Measurements from ENCODE around the gene RREB1. TPM values are rescaled to one million over a fixed set of nuclear protein-coding genes. Genes with fewer than 3 reads are reported as not detected.

The RREB1 gene
- total RNA-seq, 1 experiment from 2014 or later: 30.7 TPM

DNA sequence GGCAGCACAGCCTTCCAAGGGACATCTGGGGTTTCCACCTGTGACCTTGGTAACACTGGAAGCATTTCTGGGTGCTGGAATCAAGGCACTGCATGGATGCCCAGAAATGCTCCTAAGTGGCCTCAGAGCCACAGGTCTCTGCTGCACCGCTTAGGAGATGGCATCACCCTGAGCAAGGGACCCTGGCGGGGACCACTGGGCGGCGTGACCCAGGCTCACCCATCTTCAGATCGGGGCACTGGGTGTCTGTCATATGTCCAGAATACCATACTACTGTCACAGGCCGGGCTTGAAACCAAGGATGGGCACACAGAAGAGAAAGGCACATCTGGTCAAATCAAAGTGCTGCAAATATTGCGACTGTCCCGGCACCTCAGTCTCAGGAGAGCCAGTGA, 159.3 kb downstream of the RREB1 start:
- intact Hi-C loops (cut with micrococcal nuclease; ENCODE audit: unreplicated experiment) (no loop called here), in situ Hi-C loops (cut with HindIII; ENCODE audit: low pct_unique_long_range_greater_than_20kb, low sequenced_read_pairs) (no loop called here)
- DNase-seq (ENCODE audit: low read depth, low spot score): no peak
- POLR2A ChIA-PET: no interaction called here
- ATAC-seq: peak; percentile 31; the same call in 1 of the 2 replicates
- Histone ChIP-seq H3K9me3 (ENCODE audit: control insufficient read depth, insufficient read depth, low read depth, low read length) (no peaks in the 10 kb centered on the region), H3K4me3 (ENCODE audit: low read depth in 2 of 2, low read length in 2 of 2) (no peak overlapping the region), H3K27me3 (ENCODE audit: control insufficient read depth, insufficient read depth, low read length) (no peaks in the 10 kb centered on the region), H3K27ac (ENCODE audit: low read length) (no peak overlapping the region), H3K36me3 (ENCODE audit: control insufficient read depth, insufficient read depth, low read length) (no peaks in the 10 kb centered on the region), H3K4me1 (ENCODE audit: control insufficient read depth, insufficient read depth, low read length) (no peaks in the 10 kb centered on the region)
- CTCF ChIA-PET: no interaction called here
- BruUV-seq (replicated peaks): no TSS peak
- TF ChIP-seq, protein P1, sequence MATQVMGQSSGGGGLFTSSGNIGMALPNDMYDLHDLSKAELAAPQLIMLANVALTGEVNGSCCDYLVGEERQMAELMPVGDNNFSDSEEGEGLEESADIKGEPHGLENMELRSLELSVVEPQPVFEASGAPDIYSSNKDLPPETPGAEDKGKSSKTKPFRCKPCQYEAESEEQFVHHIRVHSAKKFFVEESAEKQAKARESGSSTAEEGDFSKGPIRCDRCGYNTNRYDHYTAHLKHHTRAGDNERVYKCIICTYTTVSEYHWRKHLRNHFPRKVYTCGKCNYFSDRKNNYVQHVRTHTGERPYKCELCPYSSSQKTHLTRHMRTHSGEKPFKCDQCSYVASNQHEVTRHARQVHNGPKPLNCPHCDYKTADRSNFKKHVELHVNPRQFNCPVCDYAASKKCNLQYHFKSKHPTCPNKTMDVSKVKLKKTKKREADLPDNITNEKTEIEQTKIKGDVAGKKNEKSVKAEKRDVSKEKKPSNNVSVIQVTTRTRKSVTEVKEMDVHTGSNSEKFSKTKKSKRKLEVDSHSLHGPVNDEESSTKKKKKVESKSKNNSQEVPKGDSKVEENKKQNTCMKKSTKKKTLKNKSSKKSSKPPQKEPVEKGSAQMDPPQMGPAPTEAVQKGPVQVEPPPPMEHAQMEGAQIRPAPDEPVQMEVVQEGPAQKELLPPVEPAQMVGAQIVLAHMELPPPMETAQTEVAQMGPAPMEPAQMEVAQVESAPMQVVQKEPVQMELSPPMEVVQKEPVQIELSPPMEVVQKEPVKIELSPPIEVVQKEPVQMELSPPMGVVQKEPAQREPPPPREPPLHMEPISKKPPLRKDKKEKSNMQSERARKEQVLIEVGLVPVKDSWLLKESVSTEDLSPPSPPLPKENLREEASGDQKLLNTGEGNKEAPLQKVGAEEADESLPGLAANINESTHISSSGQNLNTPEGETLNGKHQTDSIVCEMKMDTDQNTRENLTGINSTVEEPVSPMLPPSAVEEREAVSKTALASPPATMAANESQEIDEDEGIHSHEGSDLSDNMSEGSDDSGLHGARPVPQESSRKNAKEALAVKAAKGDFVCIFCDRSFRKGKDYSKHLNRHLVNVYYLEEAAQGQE (IDR thresholded peaks at IDR 0.05; ENCODE audit: insufficient read depth in 1 of 2, low read depth in 2 of 2, low read length in 1 of 2): no peak
- TF ChIP-seq TCF7L2 (IDR thresholded peaks at IDR 0.05; ENCODE audit: low read depth, low read length): no peak
- TF ChIP-seq, protein P2, sequence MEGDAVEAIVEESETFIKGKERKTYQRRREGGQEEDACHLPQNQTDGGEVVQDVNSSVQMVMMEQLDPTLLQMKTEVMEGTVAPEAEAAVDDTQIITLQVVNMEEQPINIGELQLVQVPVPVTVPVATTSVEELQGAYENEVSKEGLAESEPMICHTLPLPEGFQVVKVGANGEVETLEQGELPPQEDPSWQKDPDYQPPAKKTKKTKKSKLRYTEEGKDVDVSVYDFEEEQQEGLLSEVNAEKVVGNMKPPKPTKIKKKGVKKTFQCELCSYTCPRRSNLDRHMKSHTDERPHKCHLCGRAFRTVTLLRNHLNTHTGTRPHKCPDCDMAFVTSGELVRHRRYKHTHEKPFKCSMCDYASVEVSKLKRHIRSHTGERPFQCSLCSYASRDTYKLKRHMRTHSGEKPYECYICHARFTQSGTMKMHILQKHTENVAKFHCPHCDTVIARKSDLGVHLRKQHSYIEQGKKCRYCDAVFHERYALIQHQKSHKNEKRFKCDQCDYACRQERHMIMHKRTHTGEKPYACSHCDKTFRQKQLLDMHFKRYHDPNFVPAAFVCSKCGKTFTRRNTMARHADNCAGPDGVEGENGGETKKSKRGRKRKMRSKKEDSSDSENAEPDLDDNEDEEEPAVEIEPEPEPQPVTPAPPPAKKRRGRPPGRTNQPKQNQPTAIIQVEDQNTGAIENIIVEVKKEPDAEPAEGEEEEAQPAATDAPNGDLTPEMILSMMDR (IDR thresholded peaks at IDR 0.05): no peak
- no peak for TF ChIP-seq POLR2AphosphoS5 (IDR thresholded peaks at IDR 0.05; ENCODE audit: low read depth, low read length)
- no peak for TF ChIP-seq SIN3A (IDR thresholded peaks at IDR 0.05; ENCODE audit: borderline replicate concordance, insufficient read depth, low read depth, low read length)

DNA sequence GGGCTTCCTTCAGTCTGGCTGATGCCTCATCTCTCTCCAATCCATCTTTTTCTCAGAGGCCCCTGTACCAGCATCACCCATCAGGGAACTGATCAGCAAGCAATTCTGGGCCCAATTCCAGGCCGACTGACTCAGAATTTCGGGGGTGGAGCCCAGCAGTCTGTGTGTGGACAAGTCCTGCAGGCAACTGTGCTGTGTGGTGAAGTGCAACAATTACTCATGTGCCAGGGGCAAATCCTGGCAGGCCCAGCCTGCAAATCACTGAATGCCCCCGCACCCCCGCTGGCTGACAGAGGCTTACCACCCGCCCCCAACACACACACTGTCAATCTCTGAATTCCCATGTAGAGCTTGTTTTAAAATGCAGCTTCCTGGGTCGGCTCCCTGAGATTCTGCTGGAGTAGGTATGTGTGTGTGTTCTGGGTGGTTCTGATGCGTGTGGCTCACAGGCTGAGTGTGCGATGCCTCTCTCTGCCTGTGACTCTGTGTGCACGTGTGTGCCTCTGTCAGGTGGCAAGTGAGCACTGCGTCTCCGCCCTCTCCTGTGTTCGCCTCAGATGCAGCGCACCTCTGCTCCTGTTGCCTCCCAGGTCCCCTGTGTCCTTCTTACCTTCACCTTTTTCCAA, 159.8 kb downstream of the RREB1 start:
- Histone ChIP-seq H3K9me3 (ENCODE audit: control insufficient read depth, insufficient read depth, low read depth, low read length) (no peaks in the 10 kb centered on the region), H3K27ac (ENCODE audit: low read length) (no peak overlapping the region), H3K36me3 (ENCODE audit: control insufficient read depth, insufficient read depth, low read length) (no peaks in the 10 kb centered on the region), H3K4me1 (ENCODE audit: control insufficient read depth, insufficient read depth, low read length) (no peaks in the 10 kb centered on the region), H3K27me3 (ENCODE audit: control insufficient read depth, insufficient read depth, low read length) (no peaks in the 10 kb centered on the region), H3K4me3 (ENCODE audit: low read depth in 2 of 2, low read length in 2 of 2) (no peak overlapping the region)
- ATAC-seq: peak; percentile 89
- in situ Hi-C loops (cut with HindIII; ENCODE audit: low pct_unique_long_range_greater_than_20kb, low sequenced_read_pairs) (no loop called here), intact Hi-C loops (cut with micrococcal nuclease; ENCODE audit: unreplicated experiment) (no loop called here)
- TF ChIP-seq, protein P1 (IDR thresholded peaks at IDR 0.05; ENCODE audit: insufficient read depth in 1 of 2, low read depth in 2 of 2, low read length in 1 of 2): no peak
- TF ChIP-seq POLR2AphosphoS5 (IDR thresholded peaks at IDR 0.05; ENCODE audit: low read depth, low read length) (no peak), SIN3A (IDR thresholded peaks at IDR 0.05; ENCODE audit: borderline replicate concordance, insufficient read depth, low read depth, low read length) (no peak), TCF7L2 (IDR thresholded peaks at IDR 0.05; ENCODE audit: low read depth, low read length) (no peak)
- TF ChIP-seq, protein P2 (IDR thresholded peaks at IDR 0.05): no peak
- DNase-seq (ENCODE audit: low read depth, low spot score): no peak
- no TSS peak for BruUV-seq (replicated peaks)
- CTCF ChIA-PET: no interaction called here
- POLR2A ChIA-PET: no interaction called here
